Measurements from ENCODE around the gene DUOXA1.
"Not testable (repeated sequence)": the region's sequence is repeated elsewhere in the genome, so short reads cannot be mapped to it uniquely, and the experiment has no call there.

DUOXA1 gene

DNA sequence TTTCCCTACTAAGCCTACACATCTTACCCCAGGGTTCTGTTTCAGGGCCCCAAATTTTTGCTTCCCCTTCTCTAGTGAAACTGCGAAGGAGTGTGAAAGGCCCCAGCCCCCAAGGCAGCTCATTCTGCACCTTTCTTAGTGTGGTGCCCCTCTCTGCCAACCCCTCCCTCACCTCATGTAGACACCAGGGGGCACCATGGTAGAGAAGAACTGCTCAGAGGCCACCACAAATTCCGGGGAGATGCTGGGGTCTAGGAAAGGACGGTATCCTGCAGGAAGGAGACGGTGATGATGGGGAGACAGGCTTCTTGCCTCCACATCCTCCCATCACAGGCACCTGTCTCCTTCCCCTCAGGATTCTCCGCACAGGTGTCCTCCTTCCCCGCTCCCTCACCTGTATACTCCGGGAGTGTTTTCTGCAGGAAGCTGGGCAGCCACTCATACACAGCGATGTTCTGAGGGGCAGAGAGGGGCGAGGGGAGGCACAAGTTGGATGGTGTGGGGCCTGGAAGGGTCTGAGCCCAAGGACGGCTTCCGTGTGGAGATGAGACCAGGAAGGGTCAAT, 19.3 kb downstream of the DUOXA1 start:
- in situ Hi-C loops (cut with MboI; ENCODE audit: low pct_unique_long_range_greater_than_20kb, low sequenced_read_pairs, unreplicated experiment) = no loop called here
- no peak for TF ChIP-seq CTCF (IDR thresholded peaks at IDR 0.05; ENCODE audit: extremely low read depth, insufficient read depth, missing control alignments)
- no peak for DNase-seq (ENCODE audit: low spot score)

DNA sequence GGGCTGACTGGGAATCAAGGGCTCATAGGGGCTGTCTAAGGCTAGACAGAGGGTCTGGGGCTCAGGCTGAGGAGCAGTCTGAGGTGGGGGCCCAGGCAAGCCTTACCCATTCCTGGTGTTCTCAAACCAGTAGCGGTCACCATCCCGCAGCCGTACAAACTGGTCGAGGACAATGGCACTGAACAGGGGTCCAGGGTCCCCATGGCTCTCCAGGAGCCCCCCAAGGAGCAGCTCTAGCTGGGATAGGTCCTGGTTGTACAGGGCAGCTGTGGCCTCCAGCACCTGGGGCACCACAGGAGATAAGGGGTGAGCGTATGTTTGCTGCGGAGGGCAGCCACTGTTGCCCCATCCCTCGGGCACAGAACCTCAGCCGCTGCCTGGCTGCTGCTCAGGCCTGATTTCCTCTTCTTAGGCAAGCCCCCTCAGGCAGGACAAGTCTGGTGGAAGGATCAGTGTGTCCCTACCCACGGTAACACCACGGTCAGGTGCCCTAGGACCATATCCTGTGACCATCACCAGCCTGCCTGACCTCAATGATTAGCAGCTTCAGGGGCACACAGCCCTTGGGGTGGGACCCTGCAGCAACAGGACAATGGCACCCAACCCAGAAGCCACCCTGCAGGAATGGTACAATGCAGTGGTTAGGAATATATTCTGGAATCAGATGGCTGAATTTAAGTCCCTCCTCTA, 21.6 kb downstream of the DUOXA1 start:
- DNase-seq (ENCODE audit: low spot score) = no peak
- TF ChIP-seq CTCF (IDR thresholded peaks at IDR 0.05; ENCODE audit: extremely low read depth, insufficient read depth, missing control alignments) = no peak
- in situ Hi-C loops (cut with MboI; ENCODE audit: low pct_unique_long_range_greater_than_20kb, low sequenced_read_pairs, unreplicated experiment) = no loop called here

GRCh38 chr15:45106002-45106790, 23.5 kb downstream of the DUOXA1 start:
- TF ChIP-seq CTCF (IDR thresholded peaks at IDR 0.05; ENCODE audit: extremely low read depth, insufficient read depth, missing control alignments) = no peak
- DNase-seq (ENCODE audit: low spot score) = no peak
- in situ Hi-C loops (cut with MboI; ENCODE audit: low pct_unique_long_range_greater_than_20kb, low sequenced_read_pairs, unreplicated experiment) = no loop called here

DNA sequence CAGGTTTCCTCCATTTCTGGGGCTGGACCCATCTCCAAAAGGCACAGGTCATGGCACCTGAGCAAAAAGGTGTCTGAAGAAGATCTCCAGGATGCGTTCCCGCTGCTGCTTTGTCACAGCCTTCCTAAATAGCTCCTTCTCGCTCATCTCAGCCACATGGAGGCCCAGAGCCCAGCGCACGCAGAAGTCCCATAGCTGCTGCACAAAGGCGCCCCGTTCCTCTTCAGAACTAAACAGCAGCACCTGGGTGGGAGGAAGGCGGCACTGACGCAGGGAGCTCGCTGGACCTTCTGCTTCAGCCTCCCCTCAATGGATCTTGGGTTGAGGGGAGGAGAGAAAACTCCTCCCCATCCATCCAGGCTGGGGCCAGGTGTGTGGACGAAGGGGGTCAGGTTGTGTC, 24.1 kb downstream of the DUOXA1 start:
- DNase-seq (ENCODE audit: low spot score) = no peak
- no peak for TF ChIP-seq CTCF (IDR thresholded peaks at IDR 0.05; ENCODE audit: extremely low read depth, insufficient read depth, missing control alignments)
- in situ Hi-C loops (cut with MboI; ENCODE audit: low pct_unique_long_range_greater_than_20kb, low sequenced_read_pairs, unreplicated experiment) = no loop called here

DNA sequence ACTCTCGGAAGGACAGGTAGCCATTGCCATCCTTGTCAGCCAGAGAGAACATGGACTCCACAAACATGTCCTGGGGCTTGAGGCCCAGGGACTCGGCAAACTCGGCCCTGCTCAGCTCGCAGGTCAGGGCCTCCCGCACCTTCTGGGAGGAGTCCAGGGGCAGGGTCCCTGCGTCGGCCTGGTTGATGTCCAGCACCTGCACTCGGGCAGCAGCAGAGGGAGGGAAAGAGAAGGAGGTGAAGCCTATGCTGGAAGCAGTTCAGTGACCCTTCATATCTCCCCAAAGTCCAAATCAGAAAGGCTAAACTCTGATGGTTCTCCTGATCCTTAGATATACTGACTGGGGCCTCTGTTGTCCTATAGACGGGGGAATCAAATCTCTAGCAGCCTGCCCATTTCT, 25.5 kb downstream of the DUOXA1 start:
- in situ Hi-C loops (cut with MboI; ENCODE audit: low pct_unique_long_range_greater_than_20kb, low sequenced_read_pairs, unreplicated experiment) = not testable (repeated sequence)

DNA sequence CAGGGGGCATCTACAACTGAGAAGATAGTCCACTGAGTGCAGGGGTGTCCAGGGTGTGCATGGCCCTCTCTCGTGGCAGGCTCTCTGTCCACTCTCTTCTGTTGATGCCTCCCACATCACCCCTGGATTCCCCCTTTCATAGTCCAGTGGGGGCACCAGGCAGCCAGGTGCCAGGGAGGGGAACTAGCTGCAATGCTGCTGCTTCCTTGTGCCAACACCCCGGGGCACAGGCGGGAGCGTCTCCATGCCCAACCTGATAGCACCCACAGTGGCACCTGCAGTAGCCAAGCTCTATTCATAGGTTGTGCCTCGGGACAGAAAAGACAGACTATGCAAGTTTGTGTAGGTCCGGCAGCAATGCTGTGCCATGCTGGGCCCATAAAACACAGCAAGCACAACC, 27.5 kb downstream of the DUOXA1 start:
- in situ Hi-C loops (cut with MboI; ENCODE audit: low pct_unique_long_range_greater_than_20kb, low sequenced_read_pairs, unreplicated experiment) = no loop called here
- no peak for DNase-seq (ENCODE audit: low spot score)
- TF ChIP-seq CTCF (IDR thresholded peaks at IDR 0.05; ENCODE audit: extremely low read depth, insufficient read depth, missing control alignments) = no peak

More for the DNA sequence above, 25.5 kb downstream of the DUOXA1 start:
- DNase-seq (ENCODE audit: low spot score) = not testable (repeated sequence)

DNA sequence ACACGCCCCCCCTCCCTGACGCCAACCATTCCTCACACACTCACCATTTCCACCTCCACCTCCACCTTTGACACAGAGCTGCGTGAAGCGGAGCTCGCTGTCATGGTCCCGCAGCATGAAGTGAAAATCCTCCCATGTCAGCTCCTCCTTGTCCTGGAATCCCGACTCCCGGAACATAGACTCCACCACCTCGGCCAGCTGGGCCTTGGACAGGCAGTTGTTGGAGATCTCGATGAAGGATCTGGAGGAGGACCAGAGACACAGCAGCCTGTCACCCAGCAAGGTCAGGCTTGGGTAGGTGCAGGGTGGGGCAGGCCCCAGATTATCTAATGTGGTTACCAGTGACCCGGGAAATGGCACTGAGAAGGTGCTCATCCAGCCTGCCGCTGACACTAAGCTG, 27.9 kb downstream of the DUOXA1 start:
- no peak for TF ChIP-seq CTCF (IDR thresholded peaks at IDR 0.05; ENCODE audit: extremely low read depth, insufficient read depth, missing control alignments)
- DNase-seq (ENCODE audit: low spot score) = no peak
- in situ Hi-C loops (cut with MboI; ENCODE audit: low pct_unique_long_range_greater_than_20kb, low sequenced_read_pairs, unreplicated experiment) = no loop called here
